Chondrocyte (in vitro differentiated cells): Measurements from ENCODE around the gene HIGD1C. TPM values are rescaled to one million over a fixed set of nuclear protein-coding genes. Genes with fewer than 3 reads are reported as not detected.
"Not testable (repeated sequence)": the region's sequence is repeated elsewhere in the genome, so short reads cannot be mapped to it uniquely, and the experiment has no call there.

Source experiments
- DNase-seq: peaks from one replicate; pipeline ENCODE4 v3.0.0; 2021; ENCODE audit warnings: mixed read lengths, low spot score
- H3K27ac Mint-ChIP-seq: one replicate; pipeline ENCODE4 v1.8.0; 2021; ENCODE audit warnings: mild to moderate bottlenecking, moderate library complexity, mixed read lengths; ENCODE audit not compliant: unreplicated experiment
- H3K27me3 Mint-ChIP-seq: 2 replicates; pipeline ENCODE4 v1.8.0; 2021; ENCODE audit warnings: low read depth, mixed read lengths
- H3K36me3 Mint-ChIP-seq: 2 replicates; pipeline ENCODE4 v1.8.0; 2021; ENCODE audit warnings: low read depth, mixed read lengths
- H3K4me1 Mint-ChIP-seq: 2 replicates; pipeline ENCODE4 v1.8.0; 2021; ENCODE audit warnings: low read depth, mild to moderate bottlenecking, mixed read lengths
- H3K4me3 Mint-ChIP-seq: one replicate; pipeline ENCODE4 v1.8.0; 2021; ENCODE audit warnings: mild to moderate bottlenecking, moderate library complexity, mixed read lengths; ENCODE audit not compliant: unreplicated experiment
- H3K9me3 Mint-ChIP-seq: 2 replicates; pipeline ENCODE4 v1.8.0; 2021; ENCODE audit warnings: low read depth, mixed read lengths
- CTCF ChIP-seq: fragments of 200-600 bp; sonication (generic); IDR thresholded peaks from 2 replicates; pipeline ENCODE4 v1.5.0; 2021; ENCODE audit warnings: antibody characterized with exemption, mild to moderate bottlenecking, moderate library complexity
- total RNA-seq: library from RNA; stranded (reverse); gene quantifications from 3 replicates; pipeline ENCODE4 v1.2.1, GENCODE V29; 2021

HIGD1C gene
- total RNA-seq, 1 donor from 2014 or later = not detected

GRCh38 chr12:50948798-50949197, 3.5 kb upstream of the HIGD1C start:
- no peaks in the 10 kb centered on the region for H3K9me3 Mint-ChIP-seq
- peak overlapping the region; percentile 32 for H3K27ac Mint-ChIP-seq
- H3K4me1 Mint-ChIP-seq = peaks cover 17% of the 10 kb centered on the region
- DNase-seq = no peak
- no peak for TF ChIP-seq CTCF
- no peak overlapping the region for H3K4me3 Mint-ChIP-seq
- H3K36me3 Mint-ChIP-seq = peaks cover 3% of the 10 kb centered on the region
- no peaks in the 10 kb centered on the region for H3K27me3 Mint-ChIP-seq

GRCh38 chr12:50949801-50950302, 2.5 kb upstream of the HIGD1C start:
- Mint-ChIP-seq H3K9me3 (no peaks in the 10 kb centered on the region), H3K36me3 (peaks cover 3% of the 10 kb centered on the region), H3K4me3 (no peak overlapping the region), H3K27ac (no peak overlapping the region), H3K27me3 (no peaks in the 10 kb centered on the region), H3K4me1 (peaks cover 17% of the 10 kb centered on the region)
- no peak for TF ChIP-seq CTCF
- DNase-seq = no peak

- Mint-ChIP-seq H3K4me1 (peaks cover 17% of the 10 kb centered on the region), H3K27ac (no peak overlapping the region), H3K4me3 (no peak overlapping the region)
These were observed 1.2 kb upstream of the HIGD1C start for GRCh38 chr12:50951112-50951511.

GRCh38 chr12:50953047-50953446, 703 bp downstream of the HIGD1C start:
- peaks cover 10% of the 10 kb centered on the region for H3K4me1 Mint-ChIP-seq
- no peak for DNase-seq
- no peaks in the 10 kb centered on the region for H3K27me3 Mint-ChIP-seq
- no peak for TF ChIP-seq CTCF
- no peak overlapping the region for H3K27ac Mint-ChIP-seq
- no peaks in the 10 kb centered on the region for H3K9me3 Mint-ChIP-seq
- peaks cover 2% of the 10 kb centered on the region for H3K36me3 Mint-ChIP-seq
- H3K4me3 Mint-ChIP-seq = no peak overlapping the region

More at GRCh38 chr12:50951112-50951511, 1.2 kb upstream of the HIGD1C start:
- no peak for TF ChIP-seq CTCF
- DNase-seq = no peak
- H3K9me3 Mint-ChIP-seq = no peaks in the 10 kb centered on the region
- peaks cover 2% of the 10 kb centered on the region for H3K36me3 Mint-ChIP-seq
- H3K27me3 Mint-ChIP-seq = no peaks in the 10 kb centered on the region

GRCh38 chr12:50954789-50955188, 2.4 kb downstream of the HIGD1C start:
- not testable (repeated sequence) for H3K4me1 Mint-ChIP-seq, H3K36me3 Mint-ChIP-seq, DNase-seq, H3K27ac Mint-ChIP-seq, H3K27me3 Mint-ChIP-seq, H3K9me3 Mint-ChIP-seq, H3K4me3 Mint-ChIP-seq

GRCh38 chr12:50955288-50955687, 2.9 kb downstream of the HIGD1C start:
- peaks cover 6% of the 10 kb centered on the region for H3K4me1 Mint-ChIP-seq
- peaks cover 2% of the 10 kb centered on the region for H3K36me3 Mint-ChIP-seq
- DNase-seq = no peak
- H3K4me3 Mint-ChIP-seq = no peak overlapping the region
- no peak overlapping the region for H3K27ac Mint-ChIP-seq
- TF ChIP-seq CTCF = no peak
- no peaks in the 10 kb centered on the region for H3K27me3 Mint-ChIP-seq
- H3K9me3 Mint-ChIP-seq = no peaks in the 10 kb centered on the region
